Neural progenitor cell (in vitro differentiated cells): ENCODE results near the gene ZNF541. TPM values are rescaled to one million over a fixed set of nuclear protein-coding genes. Genes with fewer than 3 reads are reported as not detected.
A peak's percentile ranks its signal among the peaks of the same experiment; 100 is the strongest.

Experiments
- DNase-seq: peaks from one replicate; pipeline ENCODE4 v3.0.0-alpha.2; 2016; ENCODE audit warnings: low spot score
- H2AFZ ChIP-seq: fragments of 200-600 bp; sonication (generic); replicated peaks from 2 replicates; pipeline ENCODE4 v1.6.1; 2016; ENCODE audit warnings: antibody characterized with exemption
- H3F3A ChIP-seq: fragments of 200-600 bp; sonication (generic); 2 replicates; pipeline ENCODE4 v1.6.1; 2016; ENCODE audit warnings: antibody characterized with exemption, low read depth
- H3K27ac ChIP-seq: fragments of 200-600 bp; sonication (generic); 2 replicates; pipeline ENCODE4 v1.5.1; 2016; ENCODE audit warnings: mild to moderate bottlenecking
- H3K27me3 ChIP-seq: fragments of 200-600 bp; sonication (generic); 2 replicates; pipeline ENCODE4 v1.6.1; 2016; ENCODE audit warnings: mild to moderate bottlenecking, moderate library complexity
- H3K36me3 ChIP-seq: fragments of 200-600 bp; sonication (generic); 2 replicates; pipeline ENCODE4 v1.5.1; 2016
- H3K4me1 ChIP-seq: fragments of 200-600 bp; sonication (generic); 2 replicates; pipeline ENCODE4 v1.6.1; 2016; ENCODE audit warnings: mixed run types
- H3K4me2 ChIP-seq: fragments of 200-600 bp; sonication (generic); 2 replicates; pipeline ENCODE4 v1.6.1; 2016
- H3K4me3 ChIP-seq: fragments of 200-600 bp; sonication (generic); 2 replicates; pipeline ENCODE4 v1.5.1; 2016
- H3K79me2 ChIP-seq: fragments of 200-600 bp; sonication (generic); 2 replicates; pipeline ENCODE4 v1.6.1; 2016; ENCODE audit warnings: low read depth
- H3K9ac ChIP-seq: fragments of 200-600 bp; sonication (generic); 2 replicates; pipeline ENCODE4 v1.6.1; 2016
- H3K9me3 ChIP-seq: fragments of 200-600 bp; sonication (generic); 2 replicates; pipeline ENCODE4 v1.5.1; 2016; ENCODE audit warnings: low read depth
- H4K20me1 ChIP-seq: fragments of 200-600 bp; sonication (generic); 2 replicates; pipeline ENCODE4 v1.6.1; 2016; ENCODE audit warnings: low read depth
- H3K27ac Mint-ChIP-seq: 3 replicates; pipeline ENCODE4 v1.8.0; 2021; ENCODE audit warnings: mixed read lengths
- H3K27me3 Mint-ChIP-seq: 2 replicates; pipeline ENCODE4 v1.8.0; 2022; ENCODE audit warnings: low read depth, mild to moderate bottlenecking, inconsistent platforms, moderate library complexity, mixed read lengths; ENCODE audit not compliant: insufficient read depth
- H3K36me3 Mint-ChIP-seq: 3 replicates; pipeline ENCODE4 v1.8.0; 2021; ENCODE audit warnings: mixed read lengths
- H3K4me1 Mint-ChIP-seq: 3 replicates; pipeline ENCODE4 v1.8.0; 2021; ENCODE audit warnings: mixed read lengths
- H3K4me3 Mint-ChIP-seq: 3 replicates; pipeline ENCODE4 v1.8.0; 2021; ENCODE audit warnings: mild to moderate bottlenecking, moderate library complexity, mixed read lengths
- H3K9me3 Mint-ChIP-seq: 3 replicates; pipeline ENCODE4 v1.8.0; 2020; ENCODE audit warnings: mixed read lengths
- EZH2 ChIP-seq: fragments of 200-600 bp; sonication (generic); IDR thresholded peaks from 2 replicates; pipeline ENCODE4 v1.6.1; 2017; ENCODE audit warnings: antibody characterized with exemption, mild to moderate bottlenecking, moderate library complexity
- EZH2phosphoT487 ChIP-seq: fragments of 200-600 bp; sonication (generic); IDR thresholded peaks from 2 replicates; pipeline ENCODE4 v1.6.1; 2017; ENCODE audit warnings: antibody characterized with exemption
- total RNA-seq: library from RNA; depleted of rRNA; stranded (reverse); fragments of >200 nt; gene quantifications from 2 replicates; pipeline ENCODE4 v1.2.3, GENCODE V29; 2015; ENCODE audit warnings: low replicate concordance
- TF ChIP-seq, protein P1 (sequence below): fragments of 200-600 bp; sonication (generic); IDR thresholded peaks from 2 replicates; pipeline ENCODE4 v1.5.1; 2017; ENCODE audit warnings: antibody characterized with exemption, mild to moderate bottlenecking

Gene ZNF541
- total RNA-seq, 1 donor from 2014 or later = not detected

DNA sequence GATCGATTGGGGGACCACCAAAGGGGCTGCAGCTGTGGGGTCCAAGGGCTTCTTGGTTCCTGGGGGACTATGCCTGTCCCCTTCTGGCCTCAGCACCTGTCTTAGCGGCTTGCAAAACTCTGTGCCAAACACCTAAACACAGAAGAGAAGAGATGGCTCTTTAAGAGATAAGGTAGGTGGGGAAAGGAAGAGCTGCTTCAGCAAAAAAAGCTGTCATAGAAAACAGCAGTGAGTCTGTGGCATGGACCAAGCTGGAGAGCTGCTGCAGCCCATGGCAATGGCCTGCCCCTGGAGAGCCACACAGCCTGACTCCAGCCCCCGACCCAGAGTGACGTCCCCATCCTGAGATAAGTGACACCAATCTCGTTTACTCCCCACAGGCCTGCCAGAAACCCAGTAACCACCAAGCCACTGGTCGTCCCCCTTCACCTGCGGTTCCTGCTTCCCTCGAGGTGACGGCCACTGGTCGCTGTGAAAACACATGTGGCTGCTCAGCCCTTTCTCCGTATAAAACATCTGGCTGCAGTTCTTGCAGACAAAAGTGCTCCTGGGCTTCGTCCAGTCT, 33.1 kb downstream of the ZNF541 start:
- Histone ChIP-seq H3K4me3 (no peak overlapping the region), H4K20me1 (no peaks in the 10 kb centered on the region), H3K36me3 (no peaks in the 10 kb centered on the region), H3K4me2 (no peak overlapping the region), H3K79me2 (no peaks in the 10 kb centered on the region), H3K27ac (no peak overlapping the region), H3K4me1 (no peaks in the 10 kb centered on the region), H3F3A (no peaks in the 10 kb centered on the region), H3K9ac (no peak overlapping the region), H3K27me3 (no peaks in the 10 kb centered on the region), H3K9me3 (no peaks in the 10 kb centered on the region), H2AFZ (no peak overlapping the region)
- peaks cover 4% of the 10 kb centered on the region for H3K4me1 Mint-ChIP-seq
- H3K27ac Mint-ChIP-seq = no peak overlapping the region
- H3K4me3 Mint-ChIP-seq = no peak overlapping the region
- no peak for DNase-seq
- no peaks in the 10 kb centered on the region for H3K9me3 Mint-ChIP-seq
- peaks cover 3% of the 10 kb centered on the region for H3K27me3 Mint-ChIP-seq
- TF ChIP-seq EZH2 (no peak), EZH2phosphoT487 (no peak)
- TF ChIP-seq, protein P1, sequence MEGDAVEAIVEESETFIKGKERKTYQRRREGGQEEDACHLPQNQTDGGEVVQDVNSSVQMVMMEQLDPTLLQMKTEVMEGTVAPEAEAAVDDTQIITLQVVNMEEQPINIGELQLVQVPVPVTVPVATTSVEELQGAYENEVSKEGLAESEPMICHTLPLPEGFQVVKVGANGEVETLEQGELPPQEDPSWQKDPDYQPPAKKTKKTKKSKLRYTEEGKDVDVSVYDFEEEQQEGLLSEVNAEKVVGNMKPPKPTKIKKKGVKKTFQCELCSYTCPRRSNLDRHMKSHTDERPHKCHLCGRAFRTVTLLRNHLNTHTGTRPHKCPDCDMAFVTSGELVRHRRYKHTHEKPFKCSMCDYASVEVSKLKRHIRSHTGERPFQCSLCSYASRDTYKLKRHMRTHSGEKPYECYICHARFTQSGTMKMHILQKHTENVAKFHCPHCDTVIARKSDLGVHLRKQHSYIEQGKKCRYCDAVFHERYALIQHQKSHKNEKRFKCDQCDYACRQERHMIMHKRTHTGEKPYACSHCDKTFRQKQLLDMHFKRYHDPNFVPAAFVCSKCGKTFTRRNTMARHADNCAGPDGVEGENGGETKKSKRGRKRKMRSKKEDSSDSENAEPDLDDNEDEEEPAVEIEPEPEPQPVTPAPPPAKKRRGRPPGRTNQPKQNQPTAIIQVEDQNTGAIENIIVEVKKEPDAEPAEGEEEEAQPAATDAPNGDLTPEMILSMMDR = no peak
- no peaks in the 10 kb centered on the region for H3K36me3 Mint-ChIP-seq

DNA sequence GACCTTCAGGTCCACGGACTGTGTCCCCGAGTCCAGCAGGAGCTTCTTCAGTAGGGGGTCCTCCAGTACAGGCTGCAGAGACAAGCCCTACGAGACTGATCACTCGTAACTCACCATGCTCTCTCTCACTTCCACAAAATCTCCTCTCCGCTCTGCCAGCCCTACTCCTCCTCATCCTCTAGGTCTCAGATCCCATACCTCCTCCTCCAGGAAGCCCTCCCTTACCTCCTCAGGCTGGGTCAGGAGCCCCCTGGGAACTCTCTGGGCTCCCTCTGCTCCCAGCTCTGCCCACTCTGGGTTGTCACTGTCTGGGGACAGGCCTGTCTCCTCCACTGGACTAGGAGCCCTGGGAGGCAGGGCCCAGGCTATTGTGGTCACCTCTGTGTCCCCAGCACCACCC, 34.1 kb downstream of the ZNF541 start:
- no peak overlapping the region for H3K9ac ChIP-seq
- H4K20me1 ChIP-seq = no peaks in the 10 kb centered on the region
- H3K36me3 ChIP-seq = no peaks in the 10 kb centered on the region
- H3K4me1 ChIP-seq = no peaks in the 10 kb centered on the region
- H3K27ac Mint-ChIP-seq = peak overlapping the region; percentile 76
- no peaks in the 10 kb centered on the region for H3K27me3 ChIP-seq
- H3F3A ChIP-seq = no peaks in the 10 kb centered on the region
- H2AFZ ChIP-seq = no peak overlapping the region
- no peak for TF ChIP-seq EZH2
- TF ChIP-seq, protein P1 = no peak
- no peak for TF ChIP-seq EZH2phosphoT487
- no peaks in the 10 kb centered on the region for H3K9me3 ChIP-seq
- no peaks in the 10 kb centered on the region for H3K79me2 ChIP-seq
- no peaks in the 10 kb centered on the region for H3K36me3 Mint-ChIP-seq
- H3K27me3 Mint-ChIP-seq = peaks cover 4% of the 10 kb centered on the region
- DNase-seq = no peak
- H3K4me3 ChIP-seq = no peak overlapping the region
- H3K9me3 Mint-ChIP-seq = no peaks in the 10 kb centered on the region
- H3K27ac ChIP-seq = no peak overlapping the region
- no peak overlapping the region for H3K4me2 ChIP-seq
- no peak overlapping the region for H3K4me3 Mint-ChIP-seq
- H3K4me1 Mint-ChIP-seq = peaks cover 4% of the 10 kb centered on the region

DNA sequence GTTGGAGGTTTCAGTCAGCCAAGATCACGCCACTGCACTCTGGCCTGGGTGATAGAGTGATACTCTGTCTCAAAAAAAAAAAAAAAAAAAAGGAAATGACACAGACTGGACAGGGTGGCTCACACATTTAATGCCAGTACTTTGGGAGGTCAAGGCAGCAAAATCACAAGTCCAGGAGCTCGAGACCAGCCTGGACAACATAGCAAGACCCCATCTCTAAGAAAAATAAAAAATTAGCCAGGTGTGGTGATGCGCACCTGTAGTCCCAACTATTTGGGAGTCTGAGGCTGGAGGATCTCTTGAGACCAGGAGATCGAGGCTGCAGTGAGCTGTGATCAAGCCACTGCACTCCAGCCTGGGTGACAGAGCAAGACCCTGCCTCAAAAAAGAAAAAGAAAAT, 35.5 kb downstream of the ZNF541 start:
- Histone ChIP-seq H3K4me1 (no peaks in the 10 kb centered on the region), H4K20me1 (no peaks in the 10 kb centered on the region), H3K27ac (no peak overlapping the region), H3K36me3 (no peaks in the 10 kb centered on the region), H3K9ac (no peak overlapping the region), H3K79me2 (no peaks in the 10 kb centered on the region), H3K4me3 (no peak overlapping the region), H3F3A (no peaks in the 10 kb centered on the region), H3K4me2 (no peak overlapping the region), H2AFZ (no peak overlapping the region), H3K27me3 (no peaks in the 10 kb centered on the region), H3K9me3 (no peaks in the 10 kb centered on the region)
- TF ChIP-seq, protein P1 = no peak
- TF ChIP-seq EZH2 (no peak), EZH2phosphoT487 (no peak)
- Mint-ChIP-seq H3K4me3 (no peak overlapping the region), H3K4me1 (peaks cover 4% of the 10 kb centered on the region), H3K36me3 (no peaks in the 10 kb centered on the region), H3K27ac (no peak overlapping the region), H3K27me3 (peaks cover 6% of the 10 kb centered on the region), H3K9me3 (no peaks in the 10 kb centered on the region)
- no peak for DNase-seq
